SK-N-DZ (cell line): ENCODE measurements around the gene TMEM53.
A peak's percentile ranks its signal among the peaks of the same experiment; 100 is the strongest.

Experiments used
- DNase-seq: peaks from one replicate; pipeline ENCODE4 v3.0.0-alpha.2; 2015; ENCODE audit warnings: low spot score

The TMEM53 gene

DNA sequence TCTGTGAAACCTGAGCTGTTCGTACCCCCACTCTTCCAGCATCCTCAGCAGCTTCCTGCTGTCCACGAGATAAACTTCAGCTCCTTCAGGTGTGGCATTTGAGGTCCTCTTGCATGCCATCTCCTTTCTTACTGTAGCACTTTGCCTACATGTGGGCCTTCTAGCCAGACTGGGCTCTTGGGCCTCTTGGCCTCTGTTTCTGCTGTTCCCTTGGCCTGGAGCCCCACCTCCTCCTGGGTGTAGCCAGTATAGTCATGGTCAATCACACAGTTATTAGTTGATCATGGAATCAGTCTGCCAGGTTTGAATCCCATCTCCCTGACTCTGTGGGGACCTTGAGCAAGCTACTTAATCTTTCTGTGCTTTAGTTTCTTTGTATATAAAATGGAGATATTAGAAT is 26.4 kb downstream of the TMEM53 start:
- no peak for DNase-seq

DNA sequence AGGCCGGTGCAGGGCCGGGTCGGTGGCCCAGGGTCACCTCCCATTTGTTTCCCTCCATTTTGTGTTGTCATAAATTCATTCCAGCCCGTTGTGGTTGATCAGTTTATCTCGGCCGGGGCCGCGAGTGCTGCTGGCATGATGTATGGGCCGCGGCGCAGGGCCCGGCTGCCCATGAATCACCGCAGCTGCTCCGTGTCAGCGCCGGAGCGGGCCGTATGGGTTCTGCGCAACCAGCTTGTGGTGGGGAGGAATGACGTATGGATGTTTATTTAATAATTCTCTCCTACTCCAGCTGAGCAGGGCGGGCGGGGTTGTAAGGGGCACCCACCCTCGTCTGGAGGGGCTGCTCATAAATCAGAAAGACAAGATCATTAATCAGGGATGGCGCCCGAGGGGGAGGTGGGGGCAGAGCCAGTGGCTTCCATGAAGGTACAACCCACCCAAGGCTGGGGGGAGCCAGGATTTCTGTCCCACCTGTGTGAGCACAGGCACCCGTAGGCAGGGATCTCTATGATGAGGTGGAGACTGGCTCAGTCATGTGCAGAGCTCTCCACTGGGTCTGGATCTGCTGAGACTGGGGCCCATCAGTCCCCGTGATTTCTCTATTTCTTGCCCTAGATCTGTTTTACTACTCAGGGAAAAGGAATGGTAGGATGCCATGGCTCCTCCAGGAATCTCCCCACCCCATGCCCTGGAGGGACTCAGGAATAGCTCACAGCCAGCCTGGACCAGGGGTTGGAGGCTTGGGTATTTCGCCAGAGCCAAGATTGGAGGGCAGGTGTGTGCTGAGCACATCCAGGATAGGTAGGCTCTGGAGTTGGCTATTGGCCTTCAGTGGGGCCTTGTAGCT is 27.8 kb downstream of the TMEM53 start:
- DNase-seq: no peak

GRCh38 chr1:44645476-44646244 is 28.6 kb downstream of the TMEM53 start:
- DNase-seq: no peak

- no peak for DNase-seq
These were observed 29.5 kb downstream of the TMEM53 start for GRCh38 chr1:44644806-44645205.

- no peak for DNase-seq
These were observed 30.5 kb downstream of the TMEM53 start for GRCh38 chr1:44643721-44644334.

DNA sequence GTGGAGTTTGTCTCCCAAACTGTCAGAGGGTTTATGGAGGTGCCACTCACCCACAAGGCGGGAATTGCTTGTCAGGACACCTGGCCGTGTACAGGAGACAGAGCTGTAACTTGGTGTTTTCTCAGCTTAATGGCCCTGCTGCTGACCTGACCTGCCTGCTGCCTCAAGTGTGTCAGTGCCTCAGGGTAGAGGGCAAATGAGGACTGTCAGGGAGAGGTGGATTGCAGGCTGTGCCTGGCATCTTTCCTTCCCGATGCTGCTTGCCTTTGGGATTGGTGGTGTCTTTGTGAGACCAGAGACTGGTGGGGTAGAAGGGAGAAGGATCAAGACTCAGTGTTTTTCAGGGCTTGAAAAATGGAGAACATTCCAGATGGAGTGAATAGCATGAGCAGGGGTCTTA is 31.4 kb downstream of the TMEM53 start:
- DNase-seq: no peak

GRCh38 chr1:44642255-44642654 is 32.0 kb downstream of the TMEM53 start:
- no peak for DNase-seq

DNA sequence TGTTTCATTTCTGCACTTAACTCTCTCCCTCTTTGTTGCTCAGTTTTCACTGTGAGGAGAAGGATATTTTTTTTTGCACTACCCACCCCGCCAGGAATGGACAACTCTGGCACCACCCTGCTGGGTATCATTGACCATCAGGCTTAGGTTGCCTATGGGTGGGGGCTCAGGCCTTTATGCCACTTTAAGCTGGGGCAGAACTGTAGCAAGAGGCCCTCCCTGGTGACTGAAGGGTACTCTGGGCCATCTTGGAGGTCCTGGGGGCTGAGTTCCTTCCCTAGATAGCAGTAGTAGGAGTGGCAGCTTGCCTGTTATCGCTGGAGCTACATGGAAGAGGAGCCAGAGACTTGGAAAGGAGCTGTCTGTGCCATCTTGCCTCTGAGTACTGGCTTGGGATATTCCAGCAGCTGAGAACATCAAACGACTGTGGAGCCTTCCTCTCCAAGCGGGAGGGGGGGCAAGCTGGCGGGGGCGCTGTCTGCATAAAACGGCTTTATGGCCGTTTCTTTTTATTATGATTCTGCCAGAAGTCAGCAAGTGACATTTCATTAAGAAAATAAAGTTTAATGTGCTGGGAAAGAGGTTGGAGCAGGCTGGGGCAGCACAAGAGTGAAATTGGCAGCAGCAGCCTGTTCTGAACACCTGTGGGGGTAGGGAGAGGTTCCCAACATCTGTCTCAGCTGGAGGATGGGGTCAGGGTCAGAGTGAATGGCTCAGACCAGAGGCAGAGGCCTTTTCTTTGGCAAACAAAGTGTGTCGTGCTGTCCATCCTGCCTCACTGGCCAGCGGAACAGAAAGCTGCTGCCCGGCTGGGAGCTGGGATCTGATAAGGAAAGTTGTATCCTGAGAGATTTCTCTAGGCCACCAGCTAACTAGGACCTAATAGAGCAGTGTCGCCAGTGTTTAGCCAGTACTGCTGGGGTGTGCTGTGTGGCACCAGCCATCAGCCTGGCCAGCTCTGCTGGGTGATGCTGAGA is 32.9 kb downstream of the TMEM53 start:
- no peak for DNase-seq

- DNase-seq: no peak
These were observed 34.0 kb downstream of the TMEM53 start for GRCh38 chr1:44640200-44640853.

DNA sequence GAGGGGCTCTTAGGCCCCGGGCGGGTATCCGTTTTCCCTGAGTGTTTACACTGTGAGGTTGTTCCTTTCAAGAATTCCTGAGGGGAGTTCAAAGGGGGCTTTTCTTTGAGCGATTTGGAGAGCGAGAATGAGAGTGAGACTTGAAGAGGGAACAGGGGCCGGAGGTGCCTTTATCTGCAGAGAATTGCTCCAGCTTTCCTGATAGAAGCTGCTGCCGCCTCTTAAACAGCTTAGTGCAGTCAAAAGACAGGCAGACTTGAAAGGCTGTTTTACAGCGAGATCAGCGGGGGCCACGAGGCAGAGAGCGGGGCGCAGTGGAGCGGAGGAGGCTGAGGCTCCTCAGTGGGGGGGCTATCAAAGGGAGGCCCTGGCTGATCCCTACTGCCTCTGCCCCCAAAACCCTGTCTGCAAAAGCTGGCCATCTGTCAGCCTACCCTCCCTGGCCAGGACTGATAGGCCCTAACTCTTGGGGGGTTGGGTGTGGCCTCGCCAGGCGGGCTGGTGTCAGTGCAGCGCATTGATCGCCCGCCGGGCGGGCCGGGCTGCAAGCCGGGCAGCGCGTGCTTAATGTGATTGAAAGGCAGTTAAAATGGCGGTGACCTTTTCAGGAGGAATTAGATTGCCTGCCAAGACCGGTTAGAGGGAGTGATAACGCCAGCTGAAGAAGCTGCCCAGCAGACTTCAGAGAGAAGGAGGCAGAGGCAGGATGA is 36.4 kb downstream of the TMEM53 start:
- DNase-seq: no peak

DNA sequence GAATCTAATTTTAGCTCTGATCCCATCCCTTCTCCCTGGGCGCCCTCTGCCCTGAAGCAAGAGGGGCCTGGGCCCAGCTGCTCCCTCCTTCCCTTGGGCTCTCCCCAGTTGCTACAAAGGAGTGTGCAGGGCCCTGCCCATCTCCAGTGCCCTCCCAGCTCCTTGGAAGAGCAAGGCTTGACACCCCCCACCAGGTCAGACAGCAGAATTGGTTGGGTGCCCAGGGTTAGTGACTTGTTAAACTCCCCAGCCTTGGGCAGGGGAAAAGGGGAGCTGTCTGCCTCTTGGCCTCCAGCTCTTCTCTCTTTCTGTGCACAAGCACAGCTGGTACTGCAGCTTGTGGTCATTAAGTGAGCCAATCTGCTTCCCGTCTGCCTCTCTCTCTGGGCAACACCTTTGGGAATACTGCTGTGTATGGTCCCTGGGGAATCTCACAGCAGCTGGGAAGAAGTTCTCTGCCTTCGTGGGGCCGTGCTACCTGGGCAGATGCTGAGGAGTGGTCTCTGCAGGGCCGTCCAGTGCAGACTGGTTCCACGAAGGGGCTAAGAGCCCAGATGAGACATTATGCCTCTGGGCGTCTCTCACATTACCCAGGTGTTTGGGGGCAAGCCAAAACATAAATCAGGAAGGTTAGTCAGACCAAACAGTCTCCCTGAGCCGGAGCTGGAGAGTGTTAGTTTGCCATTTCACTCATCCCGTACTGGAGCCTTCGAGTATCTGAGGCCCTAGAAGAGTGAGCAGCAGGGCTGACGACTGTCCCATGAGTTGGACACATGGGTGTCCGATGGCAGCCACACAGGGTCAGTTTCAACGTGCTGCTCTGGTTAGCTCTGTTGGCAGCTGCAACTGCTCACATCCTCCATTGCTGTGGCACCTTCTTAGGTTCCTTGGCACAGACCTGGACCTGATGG is 37.3 kb downstream of the TMEM53 start:
- no peak for DNase-seq

- no peak for DNase-seq
These were observed 38.1 kb downstream of the TMEM53 start for GRCh38 chr1:44636083-44636687.

- no peak for DNase-seq
These were observed 38.8 kb downstream of the TMEM53 start for GRCh38 chr1:44635439-44635838.

DNA sequence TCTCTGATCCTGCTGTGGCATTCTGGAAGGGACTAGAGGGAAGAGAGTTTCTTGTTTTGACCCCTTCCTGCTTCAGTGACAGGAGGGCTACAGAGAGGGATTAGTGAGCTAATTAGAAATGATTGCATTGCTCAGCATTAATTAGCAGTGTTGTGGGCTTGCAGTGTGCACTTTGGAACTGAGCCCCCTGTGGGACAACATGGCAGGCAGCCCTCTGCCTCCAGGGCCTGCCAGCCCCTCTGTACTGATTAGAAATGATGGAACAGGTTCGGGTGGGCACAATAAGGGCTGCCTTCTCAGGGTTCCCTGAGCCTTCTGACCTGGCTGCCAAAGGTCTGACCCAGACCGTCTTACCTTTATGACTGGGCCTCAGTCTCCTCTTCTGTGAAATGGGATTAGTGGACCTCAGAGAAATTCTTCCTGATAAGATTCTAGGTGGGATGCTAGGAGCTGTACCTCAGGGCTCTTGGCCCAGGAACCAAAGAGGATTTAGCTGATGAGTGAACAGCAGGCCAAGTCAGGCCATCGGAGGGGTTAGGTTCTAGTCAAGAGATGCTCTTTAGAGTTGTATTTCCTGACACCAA is 39.6 kb downstream of the TMEM53 start:
- no peak for DNase-seq

- DNase-seq: no peak
These were observed 41.7 kb downstream of the TMEM53 start for GRCh38 chr1:44632598-44632997.

- peak; percentile 80 for DNase-seq
These were observed 42.4 kb downstream of the TMEM53 start for GRCh38 chr1:44631647-44632539.

- no peak for DNase-seq
These were observed 43.0 kb downstream of the TMEM53 start for GRCh38 chr1:44631333-44631646.
